Hepatocyte (in vitro differentiated cells): ENCODE measurements around the gene BICD1. TPM values are rescaled to one million over a fixed set of nuclear protein-coding genes. Genes with fewer than 3 reads are reported as not detected.

Experiments
- DNase-seq: peaks from one replicate; pipeline ENCODE4 v3.0.0-alpha.2; 2016; ENCODE audit warnings: low spot score
- H2AFZ ChIP-seq: fragments of 200-600 bp; sonication (generic); 2 replicates; pipeline ENCODE4 v1.6.0; 2016; ENCODE audit warnings: antibody characterized with exemption, mild to moderate bottlenecking
- H3K27ac ChIP-seq: fragments of 200-600 bp; sonication (generic); 2 replicates; pipeline ENCODE4 v1.5.1; 2016; ENCODE audit warnings: mild to moderate bottlenecking
- H3K27me3 ChIP-seq: fragments of 200-600 bp; sonication (generic); 2 replicates; pipeline ENCODE4 v1.6.1; 2016
- H3K36me3 ChIP-seq: fragments of 200-600 bp; sonication (generic); replicated peaks from 2 replicates; pipeline ENCODE4 v1.5.1; 2016; ENCODE audit warnings: low read depth; ENCODE audit not compliant: insufficient read depth
- H3K4me1 ChIP-seq: fragments of 200-600 bp; sonication (generic); 2 replicates; pipeline ENCODE4 v1.5.1; 2016; ENCODE audit warnings: mild to moderate bottlenecking, moderate library complexity; ENCODE audit not compliant: insufficient read depth
- H3K4me2 ChIP-seq: fragments of 200-600 bp; sonication (generic); 2 replicates; pipeline ENCODE4 v1.6.0; 2016
- H3K4me3 ChIP-seq: fragments of 200-600 bp; sonication (generic); 2 replicates; pipeline ENCODE4 v1.5.1; 2016; ENCODE audit warnings: mild to moderate bottlenecking
- H3K79me2 ChIP-seq: fragments of 200-600 bp; sonication (generic); 2 replicates; pipeline ENCODE4 v1.6.0; 2017; ENCODE audit warnings: mild to moderate bottlenecking
- H3K9me2 ChIP-seq: fragments of 200-600 bp; sonication (generic); replicated peaks from 2 replicates; pipeline ENCODE4 v1.6.0; 2017; ENCODE audit warnings: mild to moderate bottlenecking; ENCODE audit not compliant: insufficient read depth
- H3K9me3 ChIP-seq: fragments of 200-600 bp; sonication (generic); 2 replicates; pipeline ENCODE4 v1.5.1; 2016; ENCODE audit warnings: low read depth, mild to moderate bottlenecking
- H4K20me1 ChIP-seq: fragments of 200-600 bp; sonication (generic); 2 replicates; pipeline ENCODE4 v1.6.0; 2016; ENCODE audit warnings: mild to moderate bottlenecking; ENCODE audit not compliant: insufficient read depth, poor library complexity, severe bottlenecking
- EZH2 ChIP-seq: fragments of 200-600 bp; sonication (generic); IDR thresholded peaks from 2 replicates; pipeline ENCODE4 v1.6.1; 2016; ENCODE audit warnings: antibody characterized with exemption, mild to moderate bottlenecking, borderline replicate concordance
- EZH2phosphoT487 ChIP-seq: fragments of 200-600 bp; sonication (generic); IDR thresholded peaks from one replicate; pipeline ENCODE4 v1.6.1; 2018; ENCODE audit warnings: antibody characterized with exemption, mild to moderate bottlenecking, low read depth, moderate library complexity; ENCODE audit not compliant: unreplicated experiment, severe bottlenecking
- WGBS: methylation state at CpG from one replicate; pipeline ENCODE4 v1.1.6; 2016; ENCODE audit warnings: low lambda C conversion rate; ENCODE audit errors: missing lambda C conversion rate; 5-methylcytosine and 5-hydroxymethylcytosine counted together
- polyA plus RNA-seq: library from polyadenylated mRNA; unstranded; fragments of >200 nt; fragmentation: Nextera tagmentation; extraction: Ambion mirVana; gene quantifications from 2 replicates; pipeline ENCODE4 v1.2.1, GENCODE V29; 2016
- total RNA-seq: library from RNA; depleted of rRNA; stranded (reverse); fragments of >200 nt; gene quantifications from 2 replicates; pipeline ENCODE4 v1.2.3, GENCODE V29; 2014
- TF ChIP-seq, protein P1 (sequence below): fragments of 200-600 bp; sonication (generic); IDR thresholded peaks from 2 replicates; pipeline ENCODE4 v1.5.1; 2016; ENCODE audit warnings: antibody characterized with exemption, mild to moderate bottlenecking; ENCODE audit not compliant: poor library complexity

Gene BICD1
- total and polyA plus RNA-seq, 2 experiments from 2014 or later, result 19.7 to 23.6 TPM

DNA sequence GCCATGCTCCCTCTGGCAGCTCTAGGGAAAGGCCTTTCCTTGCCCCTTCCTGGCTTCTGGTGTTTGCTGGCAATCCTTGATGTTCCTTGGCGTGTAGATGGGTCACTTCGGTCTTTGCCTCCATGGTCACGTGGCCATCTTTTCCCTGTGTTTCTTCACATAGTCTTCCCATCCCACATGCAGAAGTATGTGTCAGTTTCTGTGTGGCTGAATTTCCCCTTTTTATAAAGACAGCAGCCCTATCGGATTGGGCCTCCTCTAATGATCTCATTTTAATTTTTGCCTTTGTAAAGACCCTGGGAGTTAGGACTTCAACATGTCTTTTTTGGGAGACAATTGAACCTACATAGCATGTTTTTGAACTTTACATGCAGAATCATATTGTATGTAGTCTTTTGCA lies 185.5 kb downstream of the BICD1 start:
- Histone ChIP-seq H3K4me2 (no peak overlapping the region), H4K20me1 (no peaks in the 10 kb centered on the region), H3K27ac (no peak overlapping the region), H2AFZ (no peak overlapping the region), H3K4me3 (no peak overlapping the region), H3K27me3 (no peaks in the 10 kb centered on the region), H3K4me1 (no peaks in the 10 kb centered on the region), H3K9me2 (no peaks in the 10 kb centered on the region), H3K36me3 (no peaks in the 10 kb centered on the region), H3K79me2 (peaks cover 16% of the 10 kb centered on the region), H3K9me3 (no peaks in the 10 kb centered on the region)
- 99% methylated on average over 4 of the region's 4 CpGs for WGBS
- TF ChIP-seq EZH2phosphoT487 (no peak), EZH2 (no peak)
- TF ChIP-seq, protein P1, sequence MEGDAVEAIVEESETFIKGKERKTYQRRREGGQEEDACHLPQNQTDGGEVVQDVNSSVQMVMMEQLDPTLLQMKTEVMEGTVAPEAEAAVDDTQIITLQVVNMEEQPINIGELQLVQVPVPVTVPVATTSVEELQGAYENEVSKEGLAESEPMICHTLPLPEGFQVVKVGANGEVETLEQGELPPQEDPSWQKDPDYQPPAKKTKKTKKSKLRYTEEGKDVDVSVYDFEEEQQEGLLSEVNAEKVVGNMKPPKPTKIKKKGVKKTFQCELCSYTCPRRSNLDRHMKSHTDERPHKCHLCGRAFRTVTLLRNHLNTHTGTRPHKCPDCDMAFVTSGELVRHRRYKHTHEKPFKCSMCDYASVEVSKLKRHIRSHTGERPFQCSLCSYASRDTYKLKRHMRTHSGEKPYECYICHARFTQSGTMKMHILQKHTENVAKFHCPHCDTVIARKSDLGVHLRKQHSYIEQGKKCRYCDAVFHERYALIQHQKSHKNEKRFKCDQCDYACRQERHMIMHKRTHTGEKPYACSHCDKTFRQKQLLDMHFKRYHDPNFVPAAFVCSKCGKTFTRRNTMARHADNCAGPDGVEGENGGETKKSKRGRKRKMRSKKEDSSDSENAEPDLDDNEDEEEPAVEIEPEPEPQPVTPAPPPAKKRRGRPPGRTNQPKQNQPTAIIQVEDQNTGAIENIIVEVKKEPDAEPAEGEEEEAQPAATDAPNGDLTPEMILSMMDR, result no peak
- no peak for DNase-seq

DNA sequence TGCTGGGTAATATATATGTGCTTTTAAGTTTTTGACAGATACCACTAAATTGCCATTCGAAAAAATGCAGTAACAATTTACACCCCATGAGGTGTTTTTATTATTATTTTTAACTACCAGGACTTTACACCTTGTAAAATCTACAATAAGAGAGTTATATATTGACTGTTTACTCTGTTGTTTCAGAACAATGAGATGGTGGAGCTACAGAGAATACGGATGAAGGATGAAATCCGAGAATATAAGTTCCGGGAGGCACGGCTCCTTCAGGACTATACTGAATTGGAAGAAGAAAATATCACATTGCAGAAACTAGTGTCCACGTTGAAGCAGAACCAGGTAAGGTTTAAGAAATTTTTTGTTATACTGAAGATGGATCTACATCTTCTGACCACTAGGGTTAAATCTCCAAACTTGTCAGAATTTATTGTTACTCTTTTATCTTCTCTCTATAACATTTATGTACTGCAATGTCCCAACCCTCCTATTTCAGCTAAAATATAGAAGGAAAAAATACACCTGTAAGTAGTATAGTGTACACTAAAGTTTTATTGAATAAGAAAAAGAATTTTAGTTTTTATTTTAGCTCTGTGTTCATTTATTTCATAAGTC lies 187.3 kb downstream of the BICD1 start:
- H4K20me1 ChIP-seq, result no peaks in the 10 kb centered on the region
- TF ChIP-seq, protein P1, result no peak
- no peak overlapping the region for H3K27ac ChIP-seq
- H3K4me1 ChIP-seq, result no peaks in the 10 kb centered on the region
- no peak for DNase-seq
- H3K9me2 ChIP-seq, result no peaks in the 10 kb centered on the region
- H3K36me3 ChIP-seq, result no peaks in the 10 kb centered on the region
- no peak overlapping the region for H3K4me2 ChIP-seq
- H3K9me3 ChIP-seq, result no peaks in the 10 kb centered on the region
- H3K27me3 ChIP-seq, result no peaks in the 10 kb centered on the region
- peaks cover 9% of the 10 kb centered on the region for H3K79me2 ChIP-seq
- no peak overlapping the region for H2AFZ ChIP-seq
- H3K4me3 ChIP-seq, result no peak overlapping the region
- whole genome bisulfite sequencing, result 72% methylated on average over 6 of the region's 6 CpGs

DNA sequence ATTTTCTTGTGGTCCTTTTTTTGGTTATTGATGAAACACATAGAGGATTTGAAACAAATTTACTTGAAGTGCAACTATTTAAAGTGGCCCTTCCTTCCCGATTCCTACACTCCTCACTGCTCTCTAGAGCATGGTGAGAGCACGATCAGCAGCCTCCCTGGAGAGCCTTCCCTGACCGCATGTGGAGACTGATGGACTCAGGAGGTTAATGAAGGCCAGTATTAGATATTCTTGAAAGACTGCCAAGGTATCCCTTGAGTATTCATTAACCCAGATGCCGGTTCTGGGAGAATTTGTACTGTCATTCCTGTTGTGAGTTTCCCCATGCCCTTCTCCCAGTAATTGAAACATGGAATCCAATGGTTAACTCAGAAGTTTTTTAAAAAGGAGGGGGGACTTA lies 189.9 kb downstream of the BICD1 start:
- Histone ChIP-seq H3K9me2 (no peaks in the 10 kb centered on the region), H4K20me1 (no peaks in the 10 kb centered on the region), H3K27ac (no peak overlapping the region), H3K36me3 (no peaks in the 10 kb centered on the region), H2AFZ (no peak overlapping the region), H3K27me3 (no peaks in the 10 kb centered on the region), H3K4me1 (no peaks in the 10 kb centered on the region), H3K4me3 (no peak overlapping the region), H3K79me2 (peaks cover 8% of the 10 kb centered on the region), H3K9me3 (no peaks in the 10 kb centered on the region), H3K4me2 (no peak overlapping the region)
- TF ChIP-seq EZH2phosphoT487 (no peak), EZH2 (no peak)
- TF ChIP-seq, protein P1, result no peak
- no peak for DNase-seq
- 55% methylated on average over 4 of the region's 4 CpGs for WGBS

- DNase-seq, result no peak
- Histone ChIP-seq H4K20me1 (no peaks in the 10 kb centered on the region), H3K27ac (no peak overlapping the region), H3K9me3 (no peaks in the 10 kb centered on the region), H3K4me1 (no peaks in the 10 kb centered on the region), H3K4me3 (no peak overlapping the region), H3K36me3 (no peaks in the 10 kb centered on the region), H3K27me3 (no peaks in the 10 kb centered on the region), H2AFZ (no peak overlapping the region), H3K4me2 (no peak overlapping the region), H3K79me2 (peaks cover 4% of the 10 kb centered on the region), H3K9me2 (no peaks in the 10 kb centered on the region)
- 71% methylated on average over 3 of the region's 3 CpGs for WGBS
- no peak for TF ChIP-seq EZH2
- TF ChIP-seq EZH2phosphoT487, result no peak
- TF ChIP-seq, protein P1, result no peak
Observed at GRCh38 chr12:32298917-32299316, 192.3 kb downstream of the BICD1 start.
